OCI-LY7 (cell line): ENCODE results near the gene TAF6. TPM values are rescaled to one million over a fixed set of nuclear protein-coding genes. Genes with fewer than 3 reads are reported as not detected.

Source experiments
- BruUV-seq: library from RNA; stranded (reverse); fragments of 400-500 nt; replicated peaks from 2 replicates; lab custom pipeline; 2021; lab: Mats Ljungman, UMichigan
- CTCF ChIA-PET: fragments of 300-600 bp; sonication (Branson Sonifier 250); formaldehyde crosslinking; loops from one replicate; lab custom pipeline; 2022; ENCODE audit warnings: antibody characterized with exemption; ENCODE audit not compliant: unreplicated experiment; lab: Charles Lee
- POLR2A ChIA-PET: fragments of 300-600 bp; sonication (Branson Sonifier 250); formaldehyde crosslinking; loops from one replicate; lab custom pipeline; 2022; ENCODE audit warnings: antibody characterized with exemption; lab: Charles Lee
- DNase-seq: peaks from one replicate; pipeline ENCODE4 v3.0.0-alpha.2; 2015; ENCODE audit warnings: low spot score
- H2AFZ ChIP-seq: fragments of 200-600 bp; sonication (generic), shearing (Covaris generic); 2 replicates; pipeline ENCODE4 v1.6.1; 2014; ENCODE audit warnings: mild to moderate bottlenecking, antibody characterized with exemption, low read length, moderate library complexity
- H3K27ac ChIP-seq: fragments of 200-600 bp; sonication (generic); 2 replicates; pipeline ENCODE4 v1.5.1; 2014; ENCODE audit warnings: mixed run types, low read depth, mild to moderate bottlenecking, moderate library complexity, low read length, inconsistent platforms; ENCODE audit not compliant: poor library complexity, severe bottlenecking
- H3K36me3 ChIP-seq: fragments of 200-600 bp; sonication (generic); 2 replicates; pipeline ENCODE4 v1.6.1; 2014; ENCODE audit warnings: mild to moderate bottlenecking, antibody characterized with exemption, low read length, moderate library complexity, mixed read lengths; ENCODE audit not compliant: insufficient read depth
- H3K4me1 ChIP-seq: fragments of 200-600 bp; sonication (generic); 2 replicates; pipeline ENCODE4 v1.5.1; 2014; ENCODE audit warnings: mild to moderate bottlenecking, low read length; ENCODE audit not compliant: insufficient read depth, poor library complexity, severe bottlenecking
- H3K4me2 ChIP-seq: fragments of 200-600 bp; sonication (generic); 2 replicates; pipeline ENCODE4 v1.6.1; 2014; ENCODE audit warnings: mild to moderate bottlenecking, low read length
- H3K4me3 ChIP-seq: fragments of 200-600 bp; sonication (generic); 2 replicates; pipeline ENCODE4 v1.5.1; 2014; ENCODE audit warnings: mild to moderate bottlenecking, low read depth, low read length; ENCODE audit not compliant: poor library complexity, severe bottlenecking
- H3K79me2 ChIP-seq: fragments of 200-600 bp; sonication (generic); 2 replicates; pipeline ENCODE4 v1.6.1; 2016; ENCODE audit warnings: low read depth, mild to moderate bottlenecking, low read length, moderate library complexity, mixed read lengths; ENCODE audit not compliant: insufficient read depth
- H3K9me2 ChIP-seq: fragments of 200-600 bp; sonication (generic); 2 replicates; pipeline ENCODE4 v1.6.1; 2016; ENCODE audit warnings: mild to moderate bottlenecking, low read length, mixed read lengths; ENCODE audit not compliant: insufficient read depth
- H3K9me3 ChIP-seq: fragments of 200-600 bp; sonication (generic); 2 replicates; pipeline ENCODE4 v1.6.1; 2014; ENCODE audit warnings: mild to moderate bottlenecking, mixed run types, low read length, mixed read lengths
- H4K20me1 ChIP-seq: fragments of 200-600 bp; sonication (generic); 2 replicates; pipeline ENCODE4 v1.6.1; 2014; ENCODE audit warnings: mild to moderate bottlenecking, antibody characterized with exemption, low read length, moderate library complexity, mixed read lengths; ENCODE audit not compliant: insufficient read depth
- CTCF ChIP-seq: fragments of 200-600 bp; sonication (generic); conservative IDR thresholded peaks from 2 replicates; pipeline ENCODE4 v1.5.1; 2014; ENCODE audit warnings: mild to moderate bottlenecking, antibody characterized with exemption, low read length, moderate library complexity, mixed read lengths
- EZH2phosphoT487 ChIP-seq: fragments of 200-600 bp; sonication (generic); IDR thresholded peaks from 2 replicates; pipeline ENCODE4 v1.6.1; 2018; ENCODE audit warnings: low read depth, borderline replicate concordance, mild to moderate bottlenecking, mixed run types, antibody characterized with exemption, low read length, moderate library complexity, mixed read lengths
- intact Hi-C: fragments of 100-400 bp; cut with micrococcal nuclease; formaldehyde crosslinking; loops from one replicate; pipeline ENCODE4 v1.10.0; 2022; ENCODE audit not compliant: unreplicated experiment
- total RNA-seq, 2 experiments: library from RNA; depleted of rRNA in 1 of 2; stranded (reverse); fragments of >200 nt in 1 of 2; shearing (Covaris generic) in 1 of 2; gene quantifications; 2 replicates each; pipeline ENCODE4 v1.2.3, GENCODE V29; 2014 to 2022

TAF6 gene
- total RNA-seq, 2 experiments from 2014 or later: 28.0 to 71.0 TPM

GRCh38 chr7:100095289-100095688, 23.9 kb downstream of the TAF6 start:
- no TSS peak for BruUV-seq
- peaks cover 38% of the 10 kb centered on the region for H3K79me2 ChIP-seq
- no peak overlapping the region for H3K4me3 ChIP-seq
- ChIA-PET CTCF (no interaction called here), POLR2A (interaction anchor here (0.5 to 0.6 kb wide), 3 partner anchors 12 to 298 kb away, joined by 3 to 5 read pairs (median 4); no protein-coding TSS in a partner anchor)
- H2AFZ ChIP-seq: no peak overlapping the region
- H3K36me3 ChIP-seq: peaks cover 100% of the 10 kb centered on the region
- DNase-seq: no peak
- H3K4me2 ChIP-seq: no peak overlapping the region
- peaks cover 17% of the 10 kb centered on the region for H3K4me1 ChIP-seq
- no peaks in the 10 kb centered on the region for H3K9me3 ChIP-seq
- no peak overlapping the region for H3K27ac ChIP-seq
- peaks cover 36% of the 10 kb centered on the region for H4K20me1 ChIP-seq
- intact Hi-C loops: no loop called here
- no peaks in the 10 kb centered on the region for H3K9me2 ChIP-seq
- TF ChIP-seq EZH2phosphoT487: no peak

GRCh38 chr7:100093925-100094486, 25.2 kb downstream of the TAF6 start:
- Histone ChIP-seq H3K9me3 (no peaks in the 10 kb centered on the region), H3K79me2 (peaks cover 25% of the 10 kb centered on the region), H3K36me3 (peaks cover 88% of the 10 kb centered on the region), H3K27ac (no peak overlapping the region), H2AFZ (no peak overlapping the region), H3K4me3 (no peak overlapping the region), H3K9me2 (no peaks in the 10 kb centered on the region), H3K4me2 (no peak overlapping the region), H4K20me1 (peaks cover 24% of the 10 kb centered on the region), H3K4me1 (peaks cover 17% of the 10 kb centered on the region)
- no peak for TF ChIP-seq CTCF
- CTCF ChIA-PET: no interaction called here
- BruUV-seq: no TSS peak
- DNase-seq: no peak
- intact Hi-C loops: no loop called here
- POLR2A ChIA-PET: interaction anchor here (0.6 kb wide), 1 partner anchor 45 kb away, joined by 3 read pairs; no protein-coding TSS in a partner anchor

- POLR2A ChIA-PET: no interaction called here
- peaks cover 83% of the 10 kb centered on the region for H3K36me3 ChIP-seq
- no peak overlapping the region for H3K27ac ChIP-seq
- intact Hi-C loops: no loop called here
- no peak for DNase-seq
- TF ChIP-seq CTCF: no peak
- no peak for TF ChIP-seq EZH2phosphoT487
- no peaks in the 10 kb centered on the region for H3K9me2 ChIP-seq
- H3K4me2 ChIP-seq: no peak overlapping the region
- peaks cover 16% of the 10 kb centered on the region for H3K4me1 ChIP-seq
- no peaks in the 10 kb centered on the region for H3K9me3 ChIP-seq
- peaks cover 19% of the 10 kb centered on the region for H4K20me1 ChIP-seq
- H3K79me2 ChIP-seq: peaks cover 21% of the 10 kb centered on the region
- CTCF ChIA-PET: no interaction called here
- H3K4me3 ChIP-seq: no peak overlapping the region
- no TSS peak for BruUV-seq
- no peak overlapping the region for H2AFZ ChIP-seq
These were observed 25.7 kb downstream of the TAF6 start for GRCh38 chr7:100093498-100093897.
